Measurements from ENCODE around the gene SH3PXD2A.
"Not testable (repeated sequence)": the region's sequence is repeated elsewhere in the genome, so short reads cannot be mapped to it uniquely, and the experiment has no call there.

Gene SH3PXD2A

GRCh38 chr10:103622935-103623574 lies 232.3 kb downstream of the SH3PXD2A start:
- no peak for DNase-seq (ENCODE audit: low spot score)

- DNase-seq (ENCODE audit: low spot score), result no peak
Observed at GRCh38 chr10:103622286-103622685, 233.1 kb downstream of the SH3PXD2A start.

GRCh38 chr10:103621783-103622125 lies 233.6 kb downstream of the SH3PXD2A start:
- no peak for DNase-seq (ENCODE audit: low spot score)

- no peak for DNase-seq (ENCODE audit: low spot score)
Observed at GRCh38 chr10:103620891-103621782, 234.2 kb downstream of the SH3PXD2A start.

- no peak for DNase-seq (ENCODE audit: low spot score)
Observed at GRCh38 chr10:103620352-103620740, 235.0 kb downstream of the SH3PXD2A start.

- no peak for DNase-seq (ENCODE audit: low spot score)
Observed at GRCh38 chr10:103619424-103620351, 235.7 kb downstream of the SH3PXD2A start.

- no peak for DNase-seq (ENCODE audit: low spot score)
Observed at GRCh38 chr10:103618575-103619423, 236.6 kb downstream of the SH3PXD2A start.

- DNase-seq (ENCODE audit: low spot score), result no peak
Observed at GRCh38 chr10:103617602-103618385, 237.6 kb downstream of the SH3PXD2A start.

- no peak for DNase-seq (ENCODE audit: low spot score)
Observed at GRCh38 chr10:103616705-103617601, 238.4 kb downstream of the SH3PXD2A start.

GRCh38 chr10:103614306-103615158 lies 240.8 kb downstream of the SH3PXD2A start:
- DNase-seq (ENCODE audit: low spot score), result no peak

- DNase-seq (ENCODE audit: low spot score), result no peak
Observed at GRCh38 chr10:103613616-103614015, 241.8 kb downstream of the SH3PXD2A start.

GRCh38 chr10:103612462-103613365 lies 242.7 kb downstream of the SH3PXD2A start:
- DNase-seq (ENCODE audit: low spot score), result no peak

GRCh38 chr10:103610921-103611511 lies 244.4 kb downstream of the SH3PXD2A start:
- DNase-seq (ENCODE audit: low spot score), result no peak

- DNase-seq (ENCODE audit: low spot score), result no peak
Observed at GRCh38 chr10:103610083-103610472, 245.3 kb downstream of the SH3PXD2A start.

- no peak for DNase-seq (ENCODE audit: low spot score)
Observed at GRCh38 chr10:103609231-103610082, 245.9 kb downstream of the SH3PXD2A start.

- DNase-seq (ENCODE audit: low spot score), result not testable (repeated sequence)
Observed at GRCh38 chr10:103608056-103608455, 247.3 kb downstream of the SH3PXD2A start.
